GM12875 (cell line): ENCODE results near the gene HSPA12A.

Source experiments
- H3K4me3 ChIP-seq: one replicate; pipeline ENCODE4 v1.5.1; 2011; ENCODE audit warnings: low read depth, low read length, control low read depth
- CTCF ChIP-seq: IDR thresholded peaks from 2 replicates; pipeline ENCODE4 v1.5.1; 2011; ENCODE audit warnings: low read depth, mild to moderate bottlenecking, control low read depth, inconsistent platforms, low read length, moderate library complexity, borderline replicate concordance; ENCODE audit not compliant: insufficient read depth

HSPA12A gene

GRCh38 chr10:116720668-116721546 lies 21.5 kb downstream of the HSPA12A start:
- TF ChIP-seq CTCF: no peak

GRCh38 chr10:116720241-116720643 lies 22.1 kb downstream of the HSPA12A start:
- no peak overlapping the region for H3K4me3 ChIP-seq
- no peak for TF ChIP-seq CTCF

More at GRCh38 chr10:116720668-116721546, 21.5 kb downstream of the HSPA12A start:
- no peak overlapping the region for H3K4me3 ChIP-seq

GRCh38 chr10:116719804-116720203 lies 22.6 kb downstream of the HSPA12A start:
- TF ChIP-seq CTCF: no peak

GRCh38 chr10:116718058-116718457 lies 24.3 kb downstream of the HSPA12A start:
- TF ChIP-seq CTCF: no peak
- H3K4me3 ChIP-seq: no peak overlapping the region

More at GRCh38 chr10:116719804-116720203, 22.6 kb downstream of the HSPA12A start:
- H3K4me3 ChIP-seq: no peak overlapping the region

GRCh38 chr10:116716381-116716780 lies 26.0 kb downstream of the HSPA12A start:
- H3K4me3 ChIP-seq: no peak overlapping the region
- TF ChIP-seq CTCF: no peak

- no peak overlapping the region for H3K4me3 ChIP-seq
- TF ChIP-seq CTCF: no peak
These were observed 26.5 kb downstream of the HSPA12A start for GRCh38 chr10:116715839-116716377.

GRCh38 chr10:116715341-116715740 lies 27.0 kb downstream of the HSPA12A start:
- H3K4me3 ChIP-seq: no peak overlapping the region
- TF ChIP-seq CTCF: no peak
